ENCODE measurements around the gene PXT1.

DNA sequence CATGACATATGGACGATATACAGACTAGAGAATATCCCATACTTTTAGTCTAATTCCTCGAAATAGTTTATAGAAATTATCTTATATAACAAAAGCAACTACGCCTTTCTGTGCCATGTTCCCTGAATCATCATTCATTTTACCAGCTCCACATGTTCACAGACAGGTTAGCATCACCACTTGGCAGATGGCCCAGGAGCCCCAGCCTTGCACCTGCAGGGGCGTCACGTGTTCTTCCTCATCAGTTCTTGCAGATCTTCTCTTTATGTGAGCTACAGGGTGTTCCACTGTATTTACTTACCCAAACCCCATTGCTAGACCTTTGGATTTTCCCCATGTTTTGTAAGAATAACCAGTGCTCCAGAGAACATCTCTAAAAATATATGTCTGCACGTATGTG lies 93.4 kb downstream of the PXT1 start:
- TF ChIP-seq, protein P1, sequence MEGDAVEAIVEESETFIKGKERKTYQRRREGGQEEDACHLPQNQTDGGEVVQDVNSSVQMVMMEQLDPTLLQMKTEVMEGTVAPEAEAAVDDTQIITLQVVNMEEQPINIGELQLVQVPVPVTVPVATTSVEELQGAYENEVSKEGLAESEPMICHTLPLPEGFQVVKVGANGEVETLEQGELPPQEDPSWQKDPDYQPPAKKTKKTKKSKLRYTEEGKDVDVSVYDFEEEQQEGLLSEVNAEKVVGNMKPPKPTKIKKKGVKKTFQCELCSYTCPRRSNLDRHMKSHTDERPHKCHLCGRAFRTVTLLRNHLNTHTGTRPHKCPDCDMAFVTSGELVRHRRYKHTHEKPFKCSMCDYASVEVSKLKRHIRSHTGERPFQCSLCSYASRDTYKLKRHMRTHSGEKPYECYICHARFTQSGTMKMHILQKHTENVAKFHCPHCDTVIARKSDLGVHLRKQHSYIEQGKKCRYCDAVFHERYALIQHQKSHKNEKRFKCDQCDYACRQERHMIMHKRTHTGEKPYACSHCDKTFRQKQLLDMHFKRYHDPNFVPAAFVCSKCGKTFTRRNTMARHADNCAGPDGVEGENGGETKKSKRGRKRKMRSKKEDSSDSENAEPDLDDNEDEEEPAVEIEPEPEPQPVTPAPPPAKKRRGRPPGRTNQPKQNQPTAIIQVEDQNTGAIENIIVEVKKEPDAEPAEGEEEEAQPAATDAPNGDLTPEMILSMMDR (IDR thresholded peaks at IDR 0.05): no peak
- TF ChIP-seq EZH2 (IDR thresholded peaks at IDR 0.05; ENCODE audit: borderline replicate concordance, insufficient read depth, low read depth, low read length, poor library complexity, severe bottlenecking): no peak
